Measurements from ENCODE around the gene CD200.

Gene CD200

GRCh38 chr3:112333002-112333380 is at the start of gene CD200:
TSS of gene CD200 (plus strand) at chr3:112333156. CDS start at chr3:112333213, 57 bp downstream.
- H3K4me1 ChIP-seq (ENCODE audit: control insufficient read depth, insufficient read depth, low read length), result peaks cover 13% of the 10 kb centered on the region
- H3K9ac ChIP-seq (ENCODE audit: low read length), result peak within 1 kb of the TSS; percentile 70
- no peaks in the 10 kb centered on the region for H3K27me3 ChIP-seq (replicated peaks; ENCODE audit: control insufficient read depth, insufficient read depth, low read length)
- H3K9me3 ChIP-seq (ENCODE audit: control insufficient read depth, low read length), result no peaks in the 10 kb centered on the region
- no peaks in the 10 kb centered on the region for H3K36me3 ChIP-seq (ENCODE audit: control insufficient read depth, insufficient read depth, low read length, severe bottlenecking)
- H3K4me3 ChIP-seq (ENCODE audit: low read length), result peak within 1 kb of the TSS; percentile 82
- peak; percentile 57 for DNase-seq (ENCODE audit: low read depth)

GRCh38 chr3:112289011-112289410 is 43.9 kb upstream of the CD200 start:
- H3K4me3 ChIP-seq (ENCODE audit: low read length), result no peak overlapping the region
- peaks cover 7% of the 10 kb centered on the region for H3K9me3 ChIP-seq (ENCODE audit: control insufficient read depth, low read length)
- no peak for DNase-seq (ENCODE audit: low read depth)
- no peak overlapping the region for H3K9ac ChIP-seq (ENCODE audit: low read length)
- H3K4me1 ChIP-seq (ENCODE audit: control insufficient read depth, insufficient read depth, low read length), result peaks cover 9% of the 10 kb centered on the region
- H3K27me3 ChIP-seq (replicated peaks; ENCODE audit: control insufficient read depth, insufficient read depth, low read length), result no peaks in the 10 kb centered on the region
- H3K36me3 ChIP-seq (ENCODE audit: control insufficient read depth, insufficient read depth, low read length, severe bottlenecking), result no peaks in the 10 kb centered on the region

- Histone ChIP-seq H3K27me3 (replicated peaks; ENCODE audit: control insufficient read depth, insufficient read depth, low read length) (no peaks in the 10 kb centered on the region), H3K4me1 (ENCODE audit: control insufficient read depth, insufficient read depth, low read length) (peaks cover 12% of the 10 kb centered on the region), H3K9ac (ENCODE audit: low read length) (peak within 1 kb of the TSS; percentile 70), H3K4me3 (ENCODE audit: low read length) (peak within 1 kb of the TSS; percentile 80), H3K9me3 (ENCODE audit: control insufficient read depth, low read length) (peaks cover 7% of the 10 kb centered on the region), H3K36me3 (ENCODE audit: control insufficient read depth, insufficient read depth, low read length, severe bottlenecking) (no peaks in the 10 kb centered on the region)
- peak; percentile 87 for DNase-seq (ENCODE audit: low read depth)
Measured at GRCh38 chr3:112293368-112294321, 39.3 kb upstream of the CD200 start, which contains the start of gene SLC9C1. TSS of gene SLC9C1 (minus strand) at chr3:112294216. CDS start at chr3:112286791, 7,425 bp downstream.

- H3K36me3 ChIP-seq (ENCODE audit: control insufficient read depth, insufficient read depth, low read length, severe bottlenecking), result no peaks in the 10 kb centered on the region
- no peak overlapping the region for H3K4me3 ChIP-seq (ENCODE audit: low read length)
- no peak for DNase-seq (ENCODE audit: low read depth)
Measured at GRCh38 chr3:112297714-112298113, 35.2 kb upstream of the CD200 start.

GRCh38 chr3:112298781-112299180 is 34.2 kb upstream of the CD200 start:
- Histone ChIP-seq H3K27me3 (replicated peaks; ENCODE audit: control insufficient read depth, insufficient read depth, low read length) (no peaks in the 10 kb centered on the region), H3K4me1 (ENCODE audit: control insufficient read depth, insufficient read depth, low read length) (peaks cover 17% of the 10 kb centered on the region), H3K9ac (ENCODE audit: low read length) (no peak overlapping the region), H3K36me3 (ENCODE audit: control insufficient read depth, insufficient read depth, low read length, severe bottlenecking) (no peaks in the 10 kb centered on the region), H3K9me3 (ENCODE audit: control insufficient read depth, low read length) (no peaks in the 10 kb centered on the region), H3K4me3 (ENCODE audit: low read length) (no peak overlapping the region)
- DNase-seq (ENCODE audit: low read depth), result no peak

More at GRCh38 chr3:112297714-112298113, 35.2 kb upstream of the CD200 start:
- Histone ChIP-seq H3K4me1 (ENCODE audit: control insufficient read depth, insufficient read depth, low read length) (peaks cover 13% of the 10 kb centered on the region), H3K27me3 (replicated peaks; ENCODE audit: control insufficient read depth, insufficient read depth, low read length) (no peaks in the 10 kb centered on the region), H3K9ac (ENCODE audit: low read length) (no peak overlapping the region), H3K9me3 (ENCODE audit: control insufficient read depth, low read length) (no peaks in the 10 kb centered on the region)

- peaks cover 19% of the 10 kb centered on the region for H3K4me1 ChIP-seq (ENCODE audit: control insufficient read depth, insufficient read depth, low read length)
- DNase-seq (ENCODE audit: low read depth), result peak; percentile 25
- no peaks in the 10 kb centered on the region for H3K27me3 ChIP-seq (replicated peaks; ENCODE audit: control insufficient read depth, insufficient read depth, low read length)
- H3K36me3 ChIP-seq (ENCODE audit: control insufficient read depth, insufficient read depth, low read length, severe bottlenecking), result no peaks in the 10 kb centered on the region
- H3K9me3 ChIP-seq (ENCODE audit: control insufficient read depth, low read length), result no peaks in the 10 kb centered on the region
- peak overlapping the region; percentile 81 for H3K4me3 ChIP-seq (ENCODE audit: low read length)
- H3K9ac ChIP-seq (ENCODE audit: low read length), result peak overlapping the region; percentile 71
Measured at GRCh38 chr3:112302150-112302830, 30.7 kb upstream of the CD200 start.

GRCh38 chr3:112302881-112303763 is 29.8 kb upstream of the CD200 start:
- H3K9ac ChIP-seq (ENCODE audit: low read length), result peak overlapping the region; percentile 71
- DNase-seq (ENCODE audit: low read depth), result peak; percentile 28
- peaks cover 27% of the 10 kb centered on the region for H3K4me1 ChIP-seq (ENCODE audit: control insufficient read depth, insufficient read depth, low read length)
- peak overlapping the region; percentile 81 for H3K4me3 ChIP-seq (ENCODE audit: low read length)
- no peaks in the 10 kb centered on the region for H3K27me3 ChIP-seq (replicated peaks; ENCODE audit: control insufficient read depth, insufficient read depth, low read length)
- no peaks in the 10 kb centered on the region for H3K9me3 ChIP-seq (ENCODE audit: control insufficient read depth, low read length)
- H3K36me3 ChIP-seq (ENCODE audit: control insufficient read depth, insufficient read depth, low read length, severe bottlenecking), result no peaks in the 10 kb centered on the region

GRCh38 chr3:112303764-112304325 is 29.1 kb upstream of the CD200 start:
- H3K9me3 ChIP-seq (ENCODE audit: control insufficient read depth, low read length), result no peaks in the 10 kb centered on the region
- H3K27me3 ChIP-seq (replicated peaks; ENCODE audit: control insufficient read depth, insufficient read depth, low read length), result no peaks in the 10 kb centered on the region
- H3K9ac ChIP-seq (ENCODE audit: low read length), result peak overlapping the region; percentile 71
- H3K4me3 ChIP-seq (ENCODE audit: low read length), result peak overlapping the region; percentile 81
- peak; percentile 42 for DNase-seq (ENCODE audit: low read depth)
- H3K4me1 ChIP-seq (ENCODE audit: control insufficient read depth, insufficient read depth, low read length), result peaks cover 30% of the 10 kb centered on the region
- no peaks in the 10 kb centered on the region for H3K36me3 ChIP-seq (ENCODE audit: control insufficient read depth, insufficient read depth, low read length, severe bottlenecking)

- Histone ChIP-seq H3K4me3 (ENCODE audit: low read length) (peak overlapping the region; percentile 81), H3K4me1 (ENCODE audit: control insufficient read depth, insufficient read depth, low read length) (peaks cover 30% of the 10 kb centered on the region)
- DNase-seq (ENCODE audit: low read depth), result peak; percentile 18
Measured at GRCh38 chr3:112304611-112305010, 28.3 kb upstream of the CD200 start.

GRCh38 chr3:112306825-112307224 is 26.1 kb upstream of the CD200 start:
- Histone ChIP-seq H3K4me1 (ENCODE audit: control insufficient read depth, insufficient read depth, low read length) (peaks cover 30% of the 10 kb centered on the region), H3K36me3 (ENCODE audit: control insufficient read depth, insufficient read depth, low read length, severe bottlenecking) (no peaks in the 10 kb centered on the region), H3K27me3 (replicated peaks; ENCODE audit: control insufficient read depth, insufficient read depth, low read length) (no peaks in the 10 kb centered on the region), H3K9me3 (ENCODE audit: control insufficient read depth, low read length) (no peaks in the 10 kb centered on the region), H3K9ac (ENCODE audit: low read length) (no peak overlapping the region), H3K4me3 (ENCODE audit: low read length) (no peak overlapping the region)
- no peak for DNase-seq (ENCODE audit: low read depth)

More at GRCh38 chr3:112304611-112305010, 28.3 kb upstream of the CD200 start:
- H3K27me3 ChIP-seq (replicated peaks; ENCODE audit: control insufficient read depth, insufficient read depth, low read length), result no peaks in the 10 kb centered on the region
- H3K9me3 ChIP-seq (ENCODE audit: control insufficient read depth, low read length), result no peaks in the 10 kb centered on the region
- no peaks in the 10 kb centered on the region for H3K36me3 ChIP-seq (ENCODE audit: control insufficient read depth, insufficient read depth, low read length, severe bottlenecking)
- peak overlapping the region; percentile 71 for H3K9ac ChIP-seq (ENCODE audit: low read length)
